GM21786 (cell line): ENCODE measurements around the gene OR5B12.
A peak's percentile ranks its signal among the peaks of the same experiment; 100 is the strongest.
"Not testable (repeated sequence)": the region's sequence is repeated elsewhere in the genome, so short reads cannot be mapped to it uniquely, and the experiment has no call there.

Experiments used
- ATAC-seq: cut with Tn5 transposase; IDR thresholded peaks from one replicate; pipeline ENCODE4 v1.9.1; 2021; ENCODE audit not compliant: unreplicated experiment

OR5B12 gene

DNA sequence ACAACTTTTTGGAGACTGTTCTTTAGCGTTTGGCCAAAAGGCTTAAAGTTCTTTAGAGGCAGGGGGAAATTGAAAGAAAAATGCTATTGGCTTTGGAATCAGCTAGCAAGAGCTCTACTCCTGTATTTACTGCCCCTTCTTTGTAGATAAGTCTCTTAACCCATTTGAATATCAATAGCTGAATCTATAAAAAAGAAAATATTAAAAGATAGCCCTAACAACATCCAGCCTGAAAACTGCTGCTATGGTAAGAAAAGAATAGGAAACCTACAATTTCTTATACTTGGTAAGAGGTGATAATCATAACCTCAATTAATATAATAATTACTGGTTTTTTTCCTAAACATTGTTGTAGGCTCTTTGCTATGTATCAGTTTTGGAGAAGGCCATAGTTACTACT lies at the start of gene OR5B12:
OR5B12 (minus strand) TSS at position 101 of the 400 bp plus-strand sequence. CDS start 2,085 bp downstream, outside the sequence.
- no peak for ATAC-seq

DNA sequence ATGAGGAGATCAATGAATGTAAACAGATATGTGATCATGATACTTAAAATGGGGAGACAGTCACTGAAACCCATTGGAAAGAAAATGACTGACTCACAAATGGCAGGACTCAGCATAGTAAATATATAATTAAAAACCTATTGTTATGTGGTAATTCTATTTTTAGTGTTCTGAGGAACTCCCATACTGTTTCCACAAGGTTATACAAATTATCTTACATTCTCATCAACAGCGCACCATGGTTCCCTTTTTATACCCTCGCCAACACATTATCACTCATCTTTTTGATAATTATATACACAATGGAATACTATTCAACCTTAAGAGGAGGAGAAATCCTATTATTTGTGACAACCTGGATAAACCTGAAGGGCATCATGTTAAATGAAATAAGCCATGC lies 48.8 kb upstream of the OR5B12 start:
- no peak for ATAC-seq

DNA sequence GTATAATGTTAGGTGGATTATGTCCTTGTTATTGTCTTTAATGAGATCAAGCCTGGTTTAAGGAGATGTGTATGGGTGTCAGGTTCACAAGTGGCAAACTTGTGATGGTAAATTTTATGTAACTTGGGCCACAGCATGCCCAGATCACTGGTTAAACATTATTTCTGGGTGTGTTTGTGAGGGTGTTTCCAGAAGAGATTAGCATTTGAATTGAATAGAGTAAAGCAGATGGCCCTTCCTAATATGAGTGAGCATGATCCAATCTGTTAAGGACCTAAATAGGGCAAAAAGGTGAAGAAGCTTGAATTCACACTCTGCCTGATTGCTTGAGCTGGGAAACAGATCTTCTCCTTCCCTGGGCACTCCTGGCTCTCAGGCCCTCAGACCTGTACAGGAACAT lies 45.1 kb upstream of the OR5B12 start:
- no peak for ATAC-seq

DNA sequence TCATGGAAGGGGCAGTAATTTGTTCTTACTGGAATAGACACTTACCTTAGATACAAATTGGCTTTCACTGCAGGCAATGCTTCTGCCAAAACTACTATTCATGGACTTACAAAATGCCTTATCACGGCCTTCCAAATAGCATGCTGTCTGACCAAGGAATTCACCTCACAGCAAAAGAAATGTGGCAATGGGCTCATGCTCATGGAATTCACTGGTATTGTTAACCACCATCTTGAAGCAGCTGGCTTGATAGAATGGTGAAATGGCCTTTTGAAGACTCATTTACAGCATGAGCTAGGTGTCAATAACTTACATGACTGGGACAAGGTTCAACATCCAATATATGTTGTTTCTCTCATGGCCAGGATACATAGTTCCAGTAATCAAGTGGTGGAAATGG lies 43.9 kb upstream of the OR5B12 start:
- no peak for ATAC-seq

DNA sequence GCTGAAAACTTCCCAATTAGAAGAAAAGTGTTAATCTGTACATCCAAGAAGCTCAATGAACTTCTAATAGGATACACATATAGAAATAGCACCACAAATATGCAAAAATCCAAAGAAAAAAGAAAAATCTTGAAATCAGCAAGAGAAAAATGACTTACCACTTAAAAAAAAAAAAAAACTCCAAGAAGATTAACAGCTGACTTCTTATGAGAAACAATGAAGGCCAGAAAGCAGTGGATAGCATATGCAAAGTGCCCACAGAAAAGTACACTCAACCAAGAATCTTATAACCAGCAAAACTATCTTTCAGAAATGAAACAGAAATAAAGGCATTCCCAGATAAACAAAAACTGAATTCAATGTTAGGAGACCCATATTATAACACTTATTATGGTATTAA lies 29.9 kb upstream of the OR5B12 start:
- no peak for ATAC-seq

DNA sequence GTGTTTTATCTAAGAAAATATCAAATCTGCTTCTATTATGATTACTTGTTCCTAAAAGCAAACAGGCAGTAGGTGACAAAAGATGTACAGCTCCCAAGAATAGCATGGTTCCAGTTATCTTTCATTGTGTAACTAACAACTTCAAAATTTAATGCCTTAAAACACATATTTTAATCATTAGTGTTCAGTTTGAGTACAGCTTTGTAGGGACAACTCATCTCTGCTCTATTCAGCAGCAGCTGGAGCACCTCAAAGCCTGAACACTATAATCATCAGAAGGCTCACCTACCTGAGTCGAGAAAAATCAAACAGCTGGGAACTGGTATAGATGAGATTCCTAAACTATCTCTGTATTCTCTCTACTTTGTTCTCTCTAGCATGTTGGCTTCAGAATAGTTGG lies 24.3 kb upstream of the OR5B12 start:
- no peak for ATAC-seq

DNA sequence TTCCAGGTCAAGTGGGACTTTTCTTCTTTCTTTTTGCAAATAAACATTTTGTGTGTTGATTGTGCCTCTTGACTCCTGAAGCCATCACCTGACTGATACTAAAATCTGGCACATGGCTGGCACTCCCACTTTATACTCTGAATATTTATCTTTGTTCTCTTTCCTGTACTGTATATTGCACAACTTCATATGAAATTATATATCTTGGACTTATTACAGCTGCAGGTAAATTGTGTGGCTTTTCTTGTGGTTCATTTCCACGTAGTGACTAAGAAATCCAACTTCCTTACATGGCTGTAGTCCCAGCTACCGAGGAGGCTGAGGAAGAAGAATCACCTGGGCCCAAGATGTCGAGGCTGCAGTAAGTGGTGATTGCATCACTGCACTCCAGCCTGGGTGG lies 23.7 kb upstream of the OR5B12 start:
- no peak for ATAC-seq

DNA sequence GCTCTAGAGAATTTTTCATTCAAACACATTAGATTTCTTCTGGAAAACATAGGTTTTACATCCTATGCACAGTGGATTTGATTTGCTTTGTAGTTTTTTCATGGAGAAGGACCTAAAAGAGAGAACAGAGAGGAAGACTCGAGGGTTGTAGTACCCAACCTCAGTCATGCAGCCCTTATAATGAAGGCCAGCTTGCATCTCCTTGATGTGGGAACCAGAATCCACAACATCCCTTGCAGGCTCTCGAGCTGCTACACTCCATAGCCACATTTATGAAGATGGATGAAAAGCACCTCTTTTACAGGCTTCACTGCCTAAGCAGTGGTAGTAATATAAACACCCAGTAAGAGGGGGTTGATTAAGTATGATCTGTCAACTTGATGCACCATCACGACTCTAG lies 9.5 kb upstream of the OR5B12 start:
- ATAC-seq, result no peak

DNA sequence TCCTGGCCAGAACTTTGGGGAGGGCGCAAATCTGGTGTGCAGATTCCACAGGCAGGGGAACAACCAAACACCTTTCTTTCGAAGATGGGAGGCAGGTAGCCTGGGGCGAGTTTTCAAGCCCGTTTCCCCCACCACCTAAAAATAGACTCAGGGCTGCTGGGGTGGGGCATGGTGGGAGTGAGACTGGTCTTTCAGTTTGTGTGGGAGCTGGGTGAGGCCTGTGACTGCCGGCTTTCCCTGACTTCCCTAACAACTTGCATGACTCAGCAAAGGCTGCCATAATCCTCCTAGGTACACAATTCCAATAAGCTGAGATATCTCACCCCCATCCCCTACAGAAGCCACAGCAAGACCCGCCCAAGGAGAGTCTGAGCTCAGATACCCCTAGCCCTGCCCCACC lies 4.3 kb upstream of the OR5B12 start:
- no peak for ATAC-seq

DNA sequence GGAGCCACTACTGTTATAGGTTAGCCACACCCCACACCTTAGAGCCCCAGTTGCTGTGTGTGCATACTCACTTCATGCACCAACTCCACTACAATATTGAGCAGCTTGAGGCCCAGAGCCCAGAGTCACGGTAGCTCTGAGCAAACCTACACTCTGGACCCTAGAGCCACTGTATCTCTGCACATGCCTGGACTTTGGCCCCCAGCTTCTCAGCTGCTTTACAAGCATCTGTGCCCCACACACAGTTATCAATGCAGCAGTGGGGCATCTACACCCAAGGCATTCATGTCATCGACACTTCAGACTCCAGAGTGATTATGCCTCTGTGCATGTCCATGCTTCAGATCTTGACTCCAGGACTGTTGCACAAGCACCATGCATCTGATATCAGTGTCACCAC lies 2.3 kb upstream of the OR5B12 start:
- no peak for ATAC-seq

DNA sequence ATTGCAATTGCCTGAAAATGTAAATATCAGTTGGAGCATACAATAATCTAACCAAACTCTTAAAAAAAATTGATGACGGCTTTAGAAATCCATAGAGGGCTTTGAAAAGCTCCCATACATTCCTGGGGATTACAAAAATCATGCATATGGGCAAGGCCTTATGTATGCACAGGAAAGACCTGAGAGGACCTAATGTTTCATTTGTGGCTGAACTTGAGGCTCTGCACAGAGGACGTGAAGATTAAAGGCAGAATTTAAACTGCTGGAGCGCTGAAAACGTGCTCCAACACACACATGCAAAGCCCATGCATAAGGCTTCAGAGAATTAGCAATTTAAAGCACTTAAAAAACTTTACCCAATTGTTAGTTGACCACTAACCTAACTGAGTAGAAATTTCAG lies 3.5 kb downstream of the OR5B12 start:
- ATAC-seq, result no peak

DNA sequence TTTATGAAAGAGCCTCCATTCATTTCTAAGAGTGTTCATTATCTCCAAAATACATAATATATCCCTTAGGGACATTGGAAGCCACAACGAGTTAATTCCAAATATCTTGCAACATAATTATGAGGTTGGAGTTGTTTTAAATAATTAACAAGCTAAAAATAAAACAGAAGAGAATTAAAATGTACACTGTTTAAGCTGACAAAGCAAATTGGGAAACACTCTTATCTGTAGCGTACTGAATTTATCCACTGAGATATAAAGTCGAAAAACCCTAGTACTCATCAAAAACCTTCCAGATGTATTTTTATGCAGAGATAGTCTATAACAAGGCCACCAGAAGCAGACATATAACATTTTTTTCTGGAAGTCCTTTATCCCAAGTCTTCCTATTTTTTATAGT lies 7.8 kb downstream of the OR5B12 start:
- ATAC-seq, result no peak

DNA sequence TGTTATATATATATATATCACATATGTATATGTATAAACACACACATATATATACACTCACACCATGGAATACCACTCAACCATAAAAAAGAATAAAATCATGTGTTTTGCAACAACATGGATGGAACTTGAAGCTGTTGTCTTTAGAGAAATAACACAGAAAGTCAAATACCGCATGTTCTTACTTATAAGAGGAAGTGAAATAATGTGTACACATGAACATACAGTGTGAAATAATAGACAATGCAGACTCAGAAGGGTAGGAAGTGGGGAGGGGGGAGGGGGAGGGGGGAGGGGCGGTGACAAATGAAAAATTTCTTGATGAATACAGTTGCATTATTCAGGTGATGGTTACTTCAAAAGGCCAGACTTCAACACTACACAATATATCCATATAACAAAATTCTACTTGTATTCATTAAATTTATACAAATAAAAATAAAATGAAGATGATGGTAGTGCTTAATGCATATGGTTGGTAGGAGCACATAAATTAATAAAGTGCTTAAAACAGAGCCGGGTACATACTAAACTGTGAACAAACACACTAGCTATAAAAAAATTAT lies 8.3 kb downstream of the OR5B12 start:
- ATAC-seq, result peak; percentile 72

DNA sequence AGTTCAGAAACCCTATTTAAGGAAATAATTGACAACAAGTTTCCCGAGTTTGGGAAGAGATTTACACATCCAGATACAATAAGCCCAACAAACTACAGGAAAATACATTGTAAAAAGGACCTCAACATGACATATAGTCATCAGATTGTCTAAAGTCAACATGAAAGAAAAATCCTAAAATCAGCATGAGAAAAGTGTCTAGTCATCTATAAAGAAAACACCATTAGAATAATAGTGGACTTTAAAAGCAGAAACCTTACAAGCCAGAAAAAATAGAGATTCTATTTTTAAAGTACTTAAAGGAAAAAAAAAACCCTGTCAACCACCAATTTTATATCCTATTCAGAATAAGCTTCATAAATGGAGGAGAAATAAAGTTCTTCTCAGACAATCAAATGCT lies 12.8 kb downstream of the OR5B12 start:
- no peak for ATAC-seq

DNA sequence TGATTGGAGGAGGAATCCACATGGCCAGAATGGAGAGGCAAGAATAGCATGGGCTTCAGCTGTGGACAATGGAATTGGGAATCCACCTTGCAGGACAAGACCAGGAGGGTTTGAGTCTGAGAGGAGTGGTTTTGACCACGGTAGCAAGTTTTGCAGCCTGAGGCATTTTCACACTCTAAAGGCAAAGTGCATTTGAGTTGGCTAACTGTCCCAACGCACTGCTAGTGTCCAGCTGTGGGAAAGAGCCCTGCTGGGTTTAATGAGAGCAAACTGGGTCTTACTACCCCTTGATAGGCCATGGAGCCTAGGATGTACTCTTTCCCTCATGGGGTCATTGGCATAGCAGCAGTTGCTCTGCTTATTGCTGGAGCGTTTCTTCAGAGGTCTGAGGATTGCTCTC lies 14.0 kb downstream of the OR5B12 start, which contains the start of gene OR5B2:
OR5B2 (minus strand) TSS at position 101 of the 400 bp plus-strand sequence. CDS start 4,860 bp downstream, outside the sequence.
- ATAC-seq, result no peak

DNA sequence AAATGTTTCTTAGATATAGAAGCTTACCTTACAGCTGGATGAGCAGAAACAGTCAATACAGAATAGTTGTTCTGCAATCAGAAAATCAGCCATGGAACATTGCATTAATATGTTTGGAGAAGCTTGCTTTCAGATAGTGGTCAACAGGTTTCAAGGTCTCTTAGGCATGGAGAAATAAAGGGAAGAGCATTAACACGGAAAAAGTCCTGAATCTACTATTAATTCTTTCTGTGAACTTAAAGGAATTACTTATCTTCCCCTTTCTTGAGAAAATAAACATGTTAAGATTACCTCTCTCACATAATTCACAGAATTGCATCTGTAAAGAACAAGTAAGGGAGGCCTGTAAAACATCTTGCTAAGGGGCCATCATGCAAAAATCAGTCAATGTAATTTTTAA lies 35.3 kb downstream of the OR5B12 start, which contains the start of gene OR5B3:
OR5B3 (minus strand) TSS at position 101 of the 400 bp plus-strand sequence. CDS start 3,465 bp downstream, outside the sequence.
- no peak for ATAC-seq

DNA sequence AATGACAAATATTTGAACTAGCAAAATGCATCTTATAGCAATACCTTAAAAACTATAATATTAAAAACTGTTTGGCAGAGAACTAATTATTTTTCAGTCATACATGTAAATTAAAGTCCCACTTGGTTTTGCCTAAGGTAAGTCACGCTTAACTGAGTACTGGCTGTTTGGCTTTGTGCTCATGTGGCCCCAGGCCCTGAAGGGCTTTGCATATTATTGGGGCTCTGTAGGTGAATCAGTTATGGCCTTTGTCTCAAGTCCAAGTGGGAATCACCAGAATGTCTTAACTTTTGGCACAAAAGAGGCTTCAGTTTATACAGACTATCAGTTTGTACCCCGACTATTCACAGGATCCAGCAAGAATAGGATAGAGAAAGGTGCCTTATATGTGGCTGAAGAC lies 42.4 kb downstream of the OR5B12 start:
- not testable (repeated sequence) for ATAC-seq

DNA sequence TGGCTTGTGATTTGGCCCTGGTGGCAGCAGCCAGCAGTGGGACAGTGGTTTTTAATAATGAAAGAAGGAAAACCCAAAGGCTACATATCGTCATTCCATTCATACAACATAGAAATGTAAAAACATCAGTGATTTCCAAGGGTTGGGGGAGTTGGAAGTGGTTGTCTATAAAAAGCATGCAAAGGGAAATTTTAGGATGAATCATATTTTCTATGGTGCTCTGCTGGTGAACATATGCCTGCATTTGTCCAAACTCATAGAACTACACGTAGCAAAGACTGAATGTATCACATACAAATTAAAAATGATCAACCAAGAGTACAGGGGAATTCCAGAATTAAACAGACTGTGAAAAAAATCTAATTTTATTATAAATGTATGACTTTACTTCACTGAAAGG lies 46.5 kb downstream of the OR5B12 start:
- ATAC-seq, result no peak

DNA sequence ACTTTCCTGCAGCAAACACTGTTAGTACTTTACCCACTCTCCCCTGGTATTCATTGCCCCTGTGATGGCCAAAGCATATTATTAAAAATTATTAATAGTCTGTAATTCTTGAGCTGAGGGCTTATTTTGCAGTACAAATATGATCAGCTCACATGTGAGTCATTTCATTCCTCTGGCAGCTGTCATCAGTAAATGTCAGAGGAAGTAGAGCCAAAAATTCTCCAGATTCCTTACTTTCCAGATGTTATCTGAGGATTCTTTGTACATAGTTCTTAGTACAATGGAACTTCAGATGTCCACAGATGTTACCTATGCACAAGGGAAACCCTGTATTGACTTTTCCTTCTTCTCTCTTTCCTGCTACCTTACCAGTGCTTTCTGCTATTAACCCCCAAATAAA lies 47.8 kb downstream of the OR5B12 start:
- no peak for ATAC-seq

DNA sequence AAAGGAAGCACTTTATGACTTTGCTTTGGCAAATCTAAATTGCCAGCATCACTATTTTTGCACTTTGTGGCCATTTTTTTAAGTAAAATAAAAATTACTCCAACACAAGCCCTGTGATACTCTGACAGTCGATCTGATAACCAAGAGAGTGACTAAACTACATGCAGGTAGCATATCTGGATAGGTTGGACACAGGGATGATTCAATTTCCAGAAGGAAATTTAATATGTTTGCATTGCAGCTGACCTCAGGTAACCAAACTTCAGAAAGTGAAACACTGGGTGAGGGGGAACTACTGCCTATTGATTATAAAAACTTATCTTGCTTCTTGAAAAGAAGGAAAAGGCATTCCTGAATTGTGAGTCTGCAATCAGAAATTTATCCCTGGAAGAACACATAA lies 49.3 kb downstream of the OR5B12 start:
- no peak for ATAC-seq

DNA sequence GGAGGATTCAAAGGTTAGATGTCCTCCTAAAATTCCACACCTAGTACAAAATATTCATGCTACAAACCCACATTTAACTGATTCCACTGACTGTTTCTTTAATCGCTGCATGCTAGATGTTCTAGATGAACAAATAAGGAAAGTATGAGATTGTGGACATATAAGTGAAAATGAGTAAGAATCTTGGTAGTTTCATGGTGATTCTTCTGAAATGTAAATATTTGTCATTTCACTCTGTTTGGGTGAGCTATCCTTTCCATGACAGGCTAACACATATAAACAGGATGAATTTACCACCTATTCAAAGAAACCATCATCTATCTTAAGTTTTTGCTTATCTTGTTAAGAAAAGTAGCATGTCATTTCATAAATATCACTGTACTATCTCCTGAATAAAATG lies 50.2 kb downstream of the OR5B12 start:
- no peak for ATAC-seq

DNA sequence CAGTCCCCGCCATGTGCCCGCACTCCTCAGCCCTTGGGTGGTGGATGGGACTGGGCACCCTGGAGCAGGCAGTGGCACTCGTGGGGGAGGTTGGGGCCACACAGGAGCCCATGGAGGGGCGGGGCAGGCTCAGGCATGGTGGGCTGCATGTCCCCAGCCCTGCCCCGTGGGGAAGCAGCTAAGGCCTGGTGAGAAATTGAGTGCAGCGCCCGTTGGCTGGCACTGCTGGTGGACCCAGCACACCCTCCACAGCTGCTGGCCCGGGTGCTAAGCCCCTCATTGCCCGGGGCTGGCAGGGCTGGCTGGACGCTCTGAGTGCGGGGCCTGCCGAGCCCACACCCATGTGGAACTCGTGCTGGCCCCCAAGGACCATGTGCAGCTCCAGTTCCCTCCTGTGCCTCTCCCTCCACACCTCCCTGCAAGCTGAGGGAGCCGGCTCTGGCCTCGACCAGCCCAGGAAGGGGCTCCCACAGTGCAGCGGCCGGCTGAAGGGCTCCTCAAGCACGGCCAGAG lies 51.4 kb downstream of the OR5B12 start:
- no peak for ATAC-seq
